Measurements from ENCODE around the gene CUX1.

The CUX1 gene

DNA sequence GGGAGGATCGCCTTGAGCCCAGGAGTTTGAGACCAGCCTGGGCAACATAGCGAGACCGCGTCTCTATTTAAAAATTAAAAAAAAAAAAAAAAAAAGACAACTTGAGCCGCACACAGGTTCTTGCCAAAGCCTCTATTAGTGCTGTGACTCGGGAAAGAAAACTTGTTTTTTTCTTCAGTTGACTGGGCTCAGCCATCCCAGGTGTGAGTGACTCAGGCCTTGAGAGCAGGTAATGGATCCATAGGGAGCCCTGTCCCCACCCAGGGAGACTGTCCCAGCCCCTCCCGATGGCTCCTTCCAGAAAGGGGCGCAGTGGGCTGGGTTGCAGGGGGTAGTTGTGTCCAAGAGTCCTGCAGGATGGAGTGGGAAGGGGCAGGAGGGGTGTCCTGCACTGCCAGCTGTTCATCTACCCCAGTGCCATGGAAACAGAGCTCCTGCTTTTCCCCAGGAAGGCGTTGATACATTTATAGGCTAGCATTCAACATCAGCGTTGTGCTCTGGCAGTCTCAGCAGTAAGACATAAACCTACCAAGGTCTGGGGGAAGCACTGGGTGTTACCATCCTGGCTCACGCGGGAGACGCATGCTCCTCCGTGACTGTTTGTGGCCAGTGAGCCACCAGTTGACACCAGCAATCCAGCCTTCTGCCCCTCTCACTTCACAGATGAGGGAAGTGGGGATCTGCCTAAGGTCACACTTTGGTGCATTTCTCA is 126.6 kb downstream of the CUX1 start:
- peaks cover 35% of the 10 kb centered on the region for H3K4me1 ChIP-seq (ENCODE audit: low read length)
- H3K27me3 ChIP-seq (replicated peaks; ENCODE audit: insufficient read depth, low read length): no peaks in the 10 kb centered on the region
- H3K9ac ChIP-seq (ENCODE audit: low read length): no peak overlapping the region
- H3K36me3 ChIP-seq (replicated peaks; ENCODE audit: insufficient read depth, low read length): no peaks in the 10 kb centered on the region
- no peaks in the 10 kb centered on the region for H3K9me2 ChIP-seq (replicated peaks; ENCODE audit: insufficient read depth, low read length)
- H3K4me3 ChIP-seq (ENCODE audit: low read length): no peak overlapping the region
- H3F3A ChIP-seq (ENCODE audit: insufficient read depth, low read length): peaks cover 15% of the 10 kb centered on the region
- no peak overlapping the region for H3K27ac ChIP-seq (ENCODE audit: low read length)
- no peak for DNase-seq
- no peaks in the 10 kb centered on the region for H3K9me3 ChIP-seq (replicated peaks; ENCODE audit: insufficient read depth, low read length)
- H3K4me2 ChIP-seq (ENCODE audit: low read depth, low read length): no peak overlapping the region
- no peak overlapping the region for H2AFZ ChIP-seq (ENCODE audit: low read length)
- TF ChIP-seq, protein P1, sequence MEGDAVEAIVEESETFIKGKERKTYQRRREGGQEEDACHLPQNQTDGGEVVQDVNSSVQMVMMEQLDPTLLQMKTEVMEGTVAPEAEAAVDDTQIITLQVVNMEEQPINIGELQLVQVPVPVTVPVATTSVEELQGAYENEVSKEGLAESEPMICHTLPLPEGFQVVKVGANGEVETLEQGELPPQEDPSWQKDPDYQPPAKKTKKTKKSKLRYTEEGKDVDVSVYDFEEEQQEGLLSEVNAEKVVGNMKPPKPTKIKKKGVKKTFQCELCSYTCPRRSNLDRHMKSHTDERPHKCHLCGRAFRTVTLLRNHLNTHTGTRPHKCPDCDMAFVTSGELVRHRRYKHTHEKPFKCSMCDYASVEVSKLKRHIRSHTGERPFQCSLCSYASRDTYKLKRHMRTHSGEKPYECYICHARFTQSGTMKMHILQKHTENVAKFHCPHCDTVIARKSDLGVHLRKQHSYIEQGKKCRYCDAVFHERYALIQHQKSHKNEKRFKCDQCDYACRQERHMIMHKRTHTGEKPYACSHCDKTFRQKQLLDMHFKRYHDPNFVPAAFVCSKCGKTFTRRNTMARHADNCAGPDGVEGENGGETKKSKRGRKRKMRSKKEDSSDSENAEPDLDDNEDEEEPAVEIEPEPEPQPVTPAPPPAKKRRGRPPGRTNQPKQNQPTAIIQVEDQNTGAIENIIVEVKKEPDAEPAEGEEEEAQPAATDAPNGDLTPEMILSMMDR (IDR thresholded peaks at IDR 0.05; ENCODE audit: low read length): no peak
- TF ChIP-seq EZH2 (optimal IDR thresholded peaks at IDR 0.05; ENCODE audit: low read depth, low read length) (no peak), EZH2phosphoT487 (IDR thresholded peaks at IDR 0.05; ENCODE audit: low read length) (no peak)
- H3K79me2 ChIP-seq (ENCODE audit: low read length): peaks cover 54% of the 10 kb centered on the region
- H4K20me1 ChIP-seq (ENCODE audit: insufficient read depth, low read length): peaks cover 6% of the 10 kb centered on the region; the same call in 1 of the 2 replicates

DNA sequence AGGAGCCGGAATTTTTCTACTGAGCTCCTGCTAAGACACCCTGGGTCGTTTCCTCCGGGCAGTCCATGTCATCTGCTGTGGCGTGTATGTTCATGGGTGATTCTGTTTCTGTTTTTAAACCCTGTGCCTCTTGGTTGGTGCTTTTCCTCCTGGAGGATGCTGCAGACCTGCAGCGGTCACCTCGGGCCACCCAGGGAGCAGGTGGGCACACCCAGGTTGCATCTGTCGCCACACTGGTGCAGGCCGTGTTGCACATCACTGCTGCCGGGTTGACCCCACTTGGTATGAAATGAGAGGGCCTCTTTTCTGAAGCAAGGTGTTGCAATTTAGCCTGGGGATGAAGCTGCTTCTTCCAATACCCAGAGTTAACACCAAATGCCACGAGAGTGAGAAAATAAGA is 127.2 kb downstream of the CUX1 start:
- H3K9ac ChIP-seq (ENCODE audit: low read length): no peak overlapping the region
- no peak overlapping the region for H3K4me3 ChIP-seq (ENCODE audit: low read length)
- H3K4me2 ChIP-seq (ENCODE audit: low read depth, low read length): no peak overlapping the region
- no peak overlapping the region for H2AFZ ChIP-seq (ENCODE audit: low read length)
- H3K79me2 ChIP-seq (ENCODE audit: low read length): peaks cover 55% of the 10 kb centered on the region
- no peaks in the 10 kb centered on the region for H3K36me3 ChIP-seq (replicated peaks; ENCODE audit: insufficient read depth, low read length)
- H4K20me1 ChIP-seq (ENCODE audit: insufficient read depth, low read length): peaks cover 6% of the 10 kb centered on the region; the same call in 1 of the 2 replicates
- peaks cover 9% of the 10 kb centered on the region for H3F3A ChIP-seq (ENCODE audit: insufficient read depth, low read length)
- no peaks in the 10 kb centered on the region for H3K27me3 ChIP-seq (replicated peaks; ENCODE audit: insufficient read depth, low read length)
- peaks cover 31% of the 10 kb centered on the region for H3K4me1 ChIP-seq (ENCODE audit: low read length)
- no peak overlapping the region for H3K27ac ChIP-seq (ENCODE audit: low read length)
- no peaks in the 10 kb centered on the region for H3K9me2 ChIP-seq (replicated peaks; ENCODE audit: insufficient read depth, low read length)
- TF ChIP-seq EZH2phosphoT487 (IDR thresholded peaks at IDR 0.05; ENCODE audit: low read length) (no peak), EZH2 (optimal IDR thresholded peaks at IDR 0.05; ENCODE audit: low read depth, low read length) (no peak)
- TF ChIP-seq, protein P1 (IDR thresholded peaks at IDR 0.05; ENCODE audit: low read length): no peak
- H3K9me3 ChIP-seq (replicated peaks; ENCODE audit: insufficient read depth, low read length): no peaks in the 10 kb centered on the region
- DNase-seq: no peak

DNA sequence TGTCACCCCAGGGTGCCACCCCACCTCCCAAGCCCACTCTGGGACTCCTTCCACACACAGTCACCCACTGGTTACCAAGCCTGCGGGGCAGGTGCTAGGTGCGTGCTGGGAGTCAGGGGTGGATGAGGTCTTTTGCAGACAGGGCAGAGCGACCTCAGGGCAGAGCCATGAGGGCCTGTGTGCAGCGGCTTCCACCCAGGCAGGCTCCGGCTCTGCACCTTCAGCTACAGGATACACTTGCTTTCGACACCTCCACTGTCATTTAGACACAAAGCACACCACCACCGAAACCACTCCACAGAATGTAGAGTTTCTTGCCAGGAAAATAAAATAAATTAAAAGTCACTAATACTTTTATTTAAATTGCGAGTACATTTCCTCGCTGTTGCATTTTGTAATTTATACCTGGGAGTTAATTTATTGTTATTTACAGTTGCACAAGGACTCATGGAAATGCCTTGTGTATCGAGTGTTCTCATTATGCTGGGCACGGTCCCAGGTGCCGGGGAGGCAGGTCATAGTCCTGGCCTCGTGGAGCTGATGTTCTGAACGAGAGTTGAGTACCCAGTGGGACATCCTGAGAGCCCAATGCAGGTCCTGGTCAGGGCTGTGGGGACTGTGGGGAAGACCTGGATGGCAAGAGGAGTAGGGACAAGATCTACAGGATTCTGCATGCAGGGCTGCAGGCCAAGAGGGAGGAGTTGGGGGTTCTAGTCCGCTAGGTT is 127.8 kb downstream of the CUX1 start:
- no peaks in the 10 kb centered on the region for H3K27me3 ChIP-seq (replicated peaks; ENCODE audit: insufficient read depth, low read length)
- no peak overlapping the region for H2AFZ ChIP-seq (ENCODE audit: low read length)
- H3K27ac ChIP-seq (ENCODE audit: low read length): no peak overlapping the region
- H4K20me1 ChIP-seq (ENCODE audit: insufficient read depth, low read length): peaks cover 6% of the 10 kb centered on the region; the same call in 1 of the 2 replicates
- no peak overlapping the region for H3K4me2 ChIP-seq (ENCODE audit: low read depth, low read length)
- no peak overlapping the region for H3K9ac ChIP-seq (ENCODE audit: low read length)
- H3K4me1 ChIP-seq (ENCODE audit: low read length): peaks cover 26% of the 10 kb centered on the region
- no peaks in the 10 kb centered on the region for H3K9me2 ChIP-seq (replicated peaks; ENCODE audit: insufficient read depth, low read length)
- peaks cover 53% of the 10 kb centered on the region for H3K79me2 ChIP-seq (ENCODE audit: low read length)
- DNase-seq: no peak
- no peaks in the 10 kb centered on the region for H3K9me3 ChIP-seq (replicated peaks; ENCODE audit: insufficient read depth, low read length)
- no peak overlapping the region for H3K4me3 ChIP-seq (ENCODE audit: low read length)
- peaks cover 6% of the 10 kb centered on the region for H3F3A ChIP-seq (ENCODE audit: insufficient read depth, low read length)
- TF ChIP-seq EZH2 (optimal IDR thresholded peaks at IDR 0.05; ENCODE audit: low read depth, low read length) (no peak), EZH2phosphoT487 (IDR thresholded peaks at IDR 0.05; ENCODE audit: low read length) (no peak)
- TF ChIP-seq, protein P1 (IDR thresholded peaks at IDR 0.05; ENCODE audit: low read length): no peak
- H3K36me3 ChIP-seq (replicated peaks; ENCODE audit: insufficient read depth, low read length): no peaks in the 10 kb centered on the region

All from MM.1S (cell line).